HepG2 (cell line): ENCODE data around the gene KRTAP5-8. TPM values are rescaled to one million over a fixed set of nuclear protein-coding genes. Genes with fewer than 3 reads are reported as not detected.

Experiments
- ATAC-seq: fragments of 200-7000 bp; cut with Tn5 transposase; 3 replicates; pipeline ENCODE4 v1.9.1; 2020; ENCODE audit warnings: mild to moderate bottlenecking, moderate library complexity
- BruUV-seq: library from RNA; stranded (reverse); fragments of 400-500 nt; replicated peaks from 2 replicates; lab custom pipeline; 2021; lab: Mats Ljungman, UMichigan
- CTCF ChIA-PET: fragments of 300-600 bp; formaldehyde crosslinking; extraction: SDS; loops from one replicate; lab custom pipeline; 2021; ENCODE audit warnings: low total read pairs, inconsistent platforms, low intra/inter-chr PET ratio; lab: Yijun Ruan, JAX
- POLR2A ChIA-PET: fragments of 350-600 bp; sonication (Branson Sonifier 250); formaldehyde crosslinking; loops from one replicate; lab custom pipeline; 2020; ENCODE audit warnings: antibody characterized with exemption, inconsistent platforms; lab: Yijun Ruan, JAX
- DNase-seq: peaks from one replicate; pipeline ENCODE4 v3.0.0-alpha.2; 2015; ENCODE audit warnings: low spot score
- FAIRE-seq: peaks from 3 replicates; lab custom pipeline; 2011; peaks lifted over from hg19 to GRCh38; lab: Jason Lieb, UNC
- H2AFZ ChIP-seq: one replicate; pipeline ENCODE4 v1.6.1; 2011; ENCODE audit warnings: low read length, inconsistent platforms
- H3K27ac ChIP-seq: fragments of 300-600 bp; 3 replicates; pipeline ENCODE4 v1.8.0; 2011; ENCODE audit warnings: mixed run types, mild to moderate bottlenecking, mixed read lengths, low read length, inconsistent platforms; ENCODE audit not compliant: insufficient read depth; ENCODE audit errors: extremely low read length
- H3K27me3 ChIP-seq, 2 experiments: fragments of 200-600 bp in 1 of 2; 2 replicates in 1 of 2; 3 replicates in 1 of 2; pipeline versions ENCODE4 v1.6.0 to v1.8.0; 2011; ENCODE audit warnings: low read length in 2 of 2, mild to moderate bottlenecking in 2 of 2, moderate library complexity in 2 of 2, inconsistent platforms in 1 of 2; ENCODE audit not compliant: insufficient read depth in 2 of 2, control insufficient read depth in 1 of 2
- H3K36me3 ChIP-seq, 2 experiments: fragments of 200-600 bp in 1 of 2; replicated peaks in 1 of 2; 2 replicates in 1 of 2; 3 replicates in 1 of 2; pipeline versions ENCODE4 v1.5.1 to v1.8.0; 2011; ENCODE audit warnings: low read length in 2 of 2, inconsistent platforms in 1 of 2; ENCODE audit not compliant: insufficient read depth in 2 of 2, control insufficient read depth in 1 of 2
- H3K4me1 ChIP-seq: 2 replicates; pipeline ENCODE4 v1.5.1; 2012; ENCODE audit warnings: low read length, inconsistent platforms; ENCODE audit not compliant: insufficient read depth
- H3K4me2 ChIP-seq: 2 replicates; pipeline ENCODE4 v1.6.0; 2011; ENCODE audit warnings: low read depth, low read length, inconsistent platforms
- H3K4me3 ChIP-seq, 3 experiments: fragments of 200-600 bp in 1 of 3; sonication (generic), shearing (Covaris generic) in 1 of 3; replicated peaks in 1 of 3; 2 replicates each; pipeline ENCODE4 v1.5.1; 2011 to 2016; ENCODE audit warnings: low read length in 3 of 3, inconsistent platforms in 2 of 3, low read depth in 2 of 3, mild to moderate bottlenecking in 2 of 3, control low read depth in 1 of 3, mixed read lengths in 1 of 3; ENCODE audit not compliant: insufficient read depth in 1 of 3
- H3K79me2 ChIP-seq: one replicate; pipeline ENCODE4 v1.6.1; 2011; ENCODE audit warnings: low read length, inconsistent platforms; ENCODE audit not compliant: insufficient read depth
- H3K9ac ChIP-seq: 2 replicates; pipeline ENCODE4 v1.6.0; 2011; ENCODE audit warnings: mild to moderate bottlenecking, low read depth, low read length, inconsistent platforms; ENCODE audit not compliant: insufficient read depth
- H3K9me3 ChIP-seq: 2 replicates; pipeline ENCODE4 v1.5.1; 2012; ENCODE audit warnings: mild to moderate bottlenecking, low read length
- H4K20me1 ChIP-seq: 2 replicates; pipeline ENCODE4 v1.6.0; 2011; ENCODE audit warnings: inconsistent platforms, mild to moderate bottlenecking, low read length, moderate library complexity; ENCODE audit not compliant: insufficient read depth
- ADNP ChIP-seq: sonication (generic); formaldehyde crosslinking; IDR thresholded peaks from 2 replicates; pipeline ENCODE4 v1.4.0; 2020; ENCODE audit warnings: missing genetic modification reagents
- ASH2L ChIP-seq: fragments of 300-600, 200-600 bp; sonication (generic); IDR thresholded peaks from 2 replicates; pipeline ENCODE4 v1.7.0; 2017; ENCODE audit warnings: low read depth, mild to moderate bottlenecking, moderate library complexity, mixed read lengths, low read length; ENCODE audit not compliant: insufficient read length
- CEBPB ChIP-seq: IDR thresholded peaks from 2 replicates; pipeline ENCODE4 v1.6.1; 2011; ENCODE audit warnings: low read depth, low read length, improper control_type of control experiment, borderline replicate concordance
- LCORL ChIP-seq, 2 experiments: fragments of 450-650 bp in 1 of 2; sonication (generic) in 1 of 2; formaldehyde crosslinking in 1 of 2; IDR thresholded peaks; 2 replicates each; pipeline versions ENCODE4 v1.5.0 to v1.6.1; 2017 to 2020; ENCODE audit warnings: antibody characterized with exemption in 1 of 2, missing genetic modification reagents in 1 of 2
- NR2C2 ChIP-seq: sonication (generic); formaldehyde crosslinking; IDR thresholded peaks from 2 replicates; pipeline ENCODE4 v1.4.0; 2020; ENCODE audit warnings: missing genetic modification reagents, mild to moderate bottlenecking, moderate library complexity, borderline replicate concordance
- PHF20 ChIP-seq: sonication (generic); formaldehyde crosslinking; IDR thresholded peaks from 2 replicates; pipeline ENCODE4 v1.5.0; 2020; ENCODE audit warnings: mild to moderate bottlenecking, missing genetic modification reagents
- RBM22 ChIP-seq: fragments of 200-400 bp; formaldehyde crosslinking; optimal IDR thresholded peaks from 2 replicates; pipeline ENCODE3; 2017; ENCODE audit warnings: mild to moderate bottlenecking, low read length, moderate library complexity
- ZHX2 ChIP-seq, 2 experiments: sonication (generic) in 1 of 2; formaldehyde crosslinking in 1 of 2; IDR thresholded peaks; 2 replicates each; pipeline versions ENCODE4 v1.6.1 to v1.9.0; 2014 to 2022; ENCODE audit warnings: antibody characterized with exemption in 1 of 2, borderline replicate concordance in 1 of 2, inconsistent platforms in 1 of 2, low read depth in 1 of 2, missing genetic modification reagents in 1 of 2
- WGBS: methylation state at CpG from one replicate; pipeline ENCODE4 v1.1.6; 2017; ENCODE audit warnings: low lambda C conversion rate; 5-methylcytosine and 5-hydroxymethylcytosine counted together
- in situ Hi-C: cut with HindIII; loops from 2 replicates; pipeline ENCODE4 v1.10.0; 2017; ENCODE audit warnings: low pct_unique_long_range_greater_than_20kb; ENCODE audit not compliant: extremely low pct_ligation_motif_present
- intact Hi-C: fragments of 100-400 bp; cut with micrococcal nuclease; formaldehyde crosslinking; loops from one replicate; pipeline ENCODE4 v1.10.0; 2022; ENCODE audit not compliant: unreplicated experiment
- polyA plus RNA-seq, 8 experiments: library from polyadenylated mRNA; depleted of rRNA in 3 of 8; stranded (reverse) in 7 of 8; unstranded in 1 of 8; fragments of >200 nt; fragmentation: Illumina TruSeq in 4 of 8; extraction: Trizol in 4 of 8; gene quantifications; 2 replicates each; pipeline versions ENCODE4 v1.2.1 to v1.2.3, GENCODE V29; 2011 to 2016; ENCODE audit warnings: low read depth in 4 of 8, missing spikeins in 1 of 8, mixed read lengths in 1 of 8; ENCODE audit not compliant: insufficient read depth in 1 of 8
- total RNA-seq, 5 experiments: library from RNA; depleted of rRNA; stranded (reverse); fragments of >200 nt; fragmentation: Illumina TruSeq; extraction: Trizol; gene quantifications; 2 replicates each; pipeline ENCODE4 v1.2.3, GENCODE V29; 2016; ENCODE audit warnings: low read depth in 1 of 5
- TF ChIP-seq, protein P1 (sequence below): sonication (generic); formaldehyde crosslinking; IDR thresholded peaks from 2 replicates; pipeline ENCODE4 v1.9.0; 2021; ENCODE audit warnings: missing genetic modification reagents, mild to moderate bottlenecking, borderline replicate concordance
- TF ChIP-seq, protein P2 (sequence below): sonication (generic); formaldehyde crosslinking; IDR thresholded peaks from 2 replicates; pipeline ENCODE4 v1.5.0; 2020; ENCODE audit warnings: mild to moderate bottlenecking, missing genetic modification reagents
- TF ChIP-seq, protein P3 (sequence below): sonication (generic); formaldehyde crosslinking; IDR thresholded peaks from 2 replicates; pipeline ENCODE4 v1.4.0; 2020; ENCODE audit warnings: missing genetic modification reagents

Gene KRTAP5-8
- total and polyA plus RNA-seq, 2 of the 13 experiments (the other 11 are each of a cell fraction or from before 2014, with no cell fraction given): 0.20 TPM; not detected in 1

DNA sequence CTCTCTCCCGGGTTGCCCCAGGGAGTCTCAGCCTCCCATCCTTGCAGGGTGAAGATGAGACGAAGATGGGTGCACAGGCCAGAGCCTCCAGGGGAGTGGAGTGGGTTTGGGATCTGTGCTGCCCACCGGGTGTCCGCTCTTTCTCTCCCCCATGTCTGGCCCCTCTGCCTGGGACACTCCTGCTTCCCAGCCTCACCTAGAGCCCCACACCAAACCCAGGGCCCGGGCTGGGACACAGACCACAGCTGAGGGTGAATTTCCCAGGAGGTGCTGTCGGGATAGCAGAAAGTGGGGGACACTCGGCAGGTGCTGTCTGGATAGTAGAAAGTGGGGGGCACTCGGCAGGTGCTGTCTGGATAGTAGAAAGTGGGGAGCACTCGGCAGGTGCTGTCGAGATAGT lies 35.8 kb upstream of the KRTAP5-8 start:
- 97% methylated on average over 10 of the region's 10 CpGs for WGBS
- Histone ChIP-seq H3K27me3 (no peaks in the 10 kb centered on the region), H3K27ac (no peak overlapping the region), H3K79me2 (no peaks in the 10 kb centered on the region), H3K4me1 (no peaks in the 10 kb centered on the region), H3K9me3 (no peaks in the 10 kb centered on the region), H3K4me2 (no peak overlapping the region), H4K20me1 (no peaks in the 10 kb centered on the region), H3K36me3 (peaks cover 12 to 39% of the 10 kb centered on the region in 2 experiments; a peak in 4 of 5 replicates), H3K4me3 (no peak overlapping the region), H3K9ac (no peak overlapping the region), H2AFZ (no peak overlapping the region)
- ChIA-PET CTCF (no interaction called here), POLR2A (no interaction called here)
- in situ Hi-C loops: no loop called here
- ATAC-seq (no peak), DNase-seq (no peak), FAIRE-seq (no peak)
- BruUV-seq: no TSS peak
- intact Hi-C loops: no loop called here
- TF ChIP-seq, protein P1, sequence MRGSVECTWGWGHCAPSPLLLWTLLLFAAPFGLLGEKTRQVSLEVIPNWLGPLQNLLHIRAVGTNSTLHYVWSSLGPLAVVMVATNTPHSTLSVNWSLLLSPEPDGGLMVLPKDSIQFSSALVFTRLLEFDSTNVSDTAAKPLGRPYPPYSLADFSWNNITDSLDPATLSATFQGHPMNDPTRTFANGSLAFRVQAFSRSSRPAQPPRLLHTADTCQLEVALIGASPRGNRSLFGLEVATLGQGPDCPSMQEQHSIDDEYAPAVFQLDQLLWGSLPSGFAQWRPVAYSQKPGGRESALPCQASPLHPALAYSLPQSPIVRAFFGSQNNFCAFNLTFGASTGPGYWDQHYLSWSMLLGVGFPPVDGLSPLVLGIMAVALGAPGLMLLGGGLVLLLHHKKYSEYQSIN (CRISPR knock-in tag): no peak
- TF ChIP-seq, protein P2, sequence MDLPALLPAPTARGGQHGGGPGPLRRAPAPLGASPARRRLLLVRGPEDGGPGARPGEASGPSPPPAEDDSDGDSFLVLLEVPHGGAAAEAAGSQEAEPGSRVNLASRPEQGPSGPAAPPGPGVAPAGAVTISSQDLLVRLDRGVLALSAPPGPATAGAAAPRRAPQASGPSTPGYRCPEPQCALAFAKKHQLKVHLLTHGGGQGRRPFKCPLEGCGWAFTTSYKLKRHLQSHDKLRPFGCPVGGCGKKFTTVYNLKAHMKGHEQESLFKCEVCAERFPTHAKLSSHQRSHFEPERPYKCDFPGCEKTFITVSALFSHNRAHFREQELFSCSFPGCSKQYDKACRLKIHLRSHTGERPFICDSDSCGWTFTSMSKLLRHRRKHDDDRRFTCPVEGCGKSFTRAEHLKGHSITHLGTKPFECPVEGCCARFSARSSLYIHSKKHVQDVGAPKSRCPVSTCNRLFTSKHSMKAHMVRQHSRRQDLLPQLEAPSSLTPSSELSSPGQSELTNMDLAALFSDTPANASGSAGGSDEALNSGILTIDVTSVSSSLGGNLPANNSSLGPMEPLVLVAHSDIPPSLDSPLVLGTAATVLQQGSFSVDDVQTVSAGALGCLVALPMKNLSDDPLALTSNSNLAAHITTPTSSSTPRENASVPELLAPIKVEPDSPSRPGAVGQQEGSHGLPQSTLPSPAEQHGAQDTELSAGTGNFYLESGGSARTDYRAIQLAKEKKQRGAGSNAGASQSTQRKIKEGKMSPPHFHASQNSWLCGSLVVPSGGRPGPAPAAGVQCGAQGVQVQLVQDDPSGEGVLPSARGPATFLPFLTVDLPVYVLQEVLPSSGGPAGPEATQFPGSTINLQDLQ (CRISPR knock-in tag): no peak
- TF ChIP-seq ZHX2 (IDR thresholded peaks at IDR 0.05; ENCODE audit: low read depth): no peak
- TF ChIP-seq ZHX2 (CRISPR knock-in tag; IDR thresholded peaks at IDR 0.05; ENCODE audit: borderline replicate concordance): no peak
- TF ChIP-seq ADNP (CRISPR knock-in tag): no peak
- no peak for TF ChIP-seq RBM22
- no peak for TF ChIP-seq NR2C2
- no peak for TF ChIP-seq LCORL (IDR thresholded peaks at IDR 0.05)
- TF ChIP-seq LCORL (CRISPR knock-in tag; IDR thresholded peaks at IDR 0.05): no peak
- no peak for TF ChIP-seq PHF20 (CRISPR knock-in tag)
- TF ChIP-seq, protein P3, sequence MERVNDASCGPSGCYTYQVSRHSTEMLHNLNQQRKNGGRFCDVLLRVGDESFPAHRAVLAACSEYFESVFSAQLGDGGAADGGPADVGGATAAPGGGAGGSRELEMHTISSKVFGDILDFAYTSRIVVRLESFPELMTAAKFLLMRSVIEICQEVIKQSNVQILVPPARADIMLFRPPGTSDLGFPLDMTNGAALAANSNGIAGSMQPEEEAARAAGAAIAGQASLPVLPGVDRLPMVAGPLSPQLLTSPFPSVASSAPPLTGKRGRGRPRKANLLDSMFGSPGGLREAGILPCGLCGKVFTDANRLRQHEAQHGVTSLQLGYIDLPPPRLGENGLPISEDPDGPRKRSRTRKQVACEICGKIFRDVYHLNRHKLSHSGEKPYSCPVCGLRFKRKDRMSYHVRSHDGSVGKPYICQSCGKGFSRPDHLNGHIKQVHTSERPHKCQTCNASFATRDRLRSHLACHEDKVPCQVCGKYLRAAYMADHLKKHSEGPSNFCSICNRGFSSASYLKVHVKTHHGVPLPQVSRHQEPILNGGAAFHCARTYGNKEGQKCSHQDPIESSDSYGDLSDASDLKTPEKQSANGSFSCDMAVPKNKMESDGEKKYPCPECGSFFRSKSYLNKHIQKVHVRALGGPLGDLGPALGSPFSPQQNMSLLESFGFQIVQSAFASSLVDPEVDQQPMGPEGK: no peak
- no peak for TF ChIP-seq CEBPB
- TF ChIP-seq ASH2L: no peak
